GM12874 (cell line): Measurements from ENCODE around the gene KCNT2.

Experiments used
- CTCF ChIP-seq: IDR thresholded peaks from 2 replicates; pipeline ENCODE4 v1.5.1; 2011; ENCODE audit warnings: low read depth, mild to moderate bottlenecking, control low read depth, low read length, moderate library complexity; ENCODE audit not compliant: insufficient read depth

KCNT2 gene

GRCh38 chr1:196609370-196609737, 1.1 kb upstream of the KCNT2 start:
- no peak for TF ChIP-seq CTCF

GRCh38 chr1:196607981-196608380, 259 bp downstream of the KCNT2 start:
- TF ChIP-seq CTCF = no peak

GRCh38 chr1:196603651-196604050, 4.6 kb downstream of the KCNT2 start:
- no peak for TF ChIP-seq CTCF

- TF ChIP-seq CTCF = no peak
Measured at GRCh38 chr1:196598942-196599748, 9.1 kb downstream of the KCNT2 start.

- TF ChIP-seq CTCF = no peak
Measured at GRCh38 chr1:196594700-196595099, 13.5 kb downstream of the KCNT2 start.

- no peak for TF ChIP-seq CTCF
Measured at GRCh38 chr1:196593955-196594354, 14.3 kb downstream of the KCNT2 start.

GRCh38 chr1:196590959-196591358, 17.3 kb downstream of the KCNT2 start:
- no peak for TF ChIP-seq CTCF
